ENCODE measurements around the gene ABLIM1. TPM values are rescaled to one million over a fixed set of nuclear protein-coding genes. Genes with fewer than 3 reads are reported as not detected.

Gene ABLIM1
- total RNA-seq, 1 experiment from 2014 or later, result 89.4 TPM

DNA sequence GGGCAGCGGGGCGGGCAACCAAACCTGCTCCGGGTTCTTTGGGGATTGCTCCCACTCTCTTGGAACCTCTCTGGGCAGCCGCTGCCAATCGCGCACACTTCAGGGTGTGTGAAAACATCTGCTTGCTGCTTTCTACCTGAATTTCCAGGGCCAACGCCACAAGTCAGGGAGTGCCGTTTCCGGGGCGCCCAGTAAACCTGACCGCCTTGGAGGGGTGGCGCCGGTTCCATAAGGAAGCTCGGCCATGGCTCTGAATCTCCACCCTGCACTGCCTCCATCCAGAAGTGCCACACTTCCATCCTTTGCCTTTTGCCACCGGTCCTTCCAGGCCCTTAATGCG lies 253.1 kb downstream of the ABLIM1 start:
- intact Hi-C loops (cut with micrococcal nuclease; ENCODE audit: unreplicated experiment), result no loop called here
- Mint-ChIP-seq H3K9me3 (ENCODE audit: low read depth, unreplicated experiment) (no peaks in the 10 kb centered on the region), H3K36me3 (ENCODE audit: insufficient read depth, unreplicated experiment) (peaks cover 9% of the 10 kb centered on the region), H3K4me3 (ENCODE audit: low read depth, unreplicated experiment) (peak overlapping the region; percentile 79), H3K27me3 (ENCODE audit: unreplicated experiment) (peaks cover 56% of the 10 kb centered on the region), H3K4me1 (ENCODE audit: low read depth, unreplicated experiment) (peaks cover 32% of the 10 kb centered on the region), H3K27ac (ENCODE audit: unreplicated experiment) (no peak overlapping the region)
- CTCF ChIA-PET, result no interaction called here
- TF ChIP-seq, protein P1, sequence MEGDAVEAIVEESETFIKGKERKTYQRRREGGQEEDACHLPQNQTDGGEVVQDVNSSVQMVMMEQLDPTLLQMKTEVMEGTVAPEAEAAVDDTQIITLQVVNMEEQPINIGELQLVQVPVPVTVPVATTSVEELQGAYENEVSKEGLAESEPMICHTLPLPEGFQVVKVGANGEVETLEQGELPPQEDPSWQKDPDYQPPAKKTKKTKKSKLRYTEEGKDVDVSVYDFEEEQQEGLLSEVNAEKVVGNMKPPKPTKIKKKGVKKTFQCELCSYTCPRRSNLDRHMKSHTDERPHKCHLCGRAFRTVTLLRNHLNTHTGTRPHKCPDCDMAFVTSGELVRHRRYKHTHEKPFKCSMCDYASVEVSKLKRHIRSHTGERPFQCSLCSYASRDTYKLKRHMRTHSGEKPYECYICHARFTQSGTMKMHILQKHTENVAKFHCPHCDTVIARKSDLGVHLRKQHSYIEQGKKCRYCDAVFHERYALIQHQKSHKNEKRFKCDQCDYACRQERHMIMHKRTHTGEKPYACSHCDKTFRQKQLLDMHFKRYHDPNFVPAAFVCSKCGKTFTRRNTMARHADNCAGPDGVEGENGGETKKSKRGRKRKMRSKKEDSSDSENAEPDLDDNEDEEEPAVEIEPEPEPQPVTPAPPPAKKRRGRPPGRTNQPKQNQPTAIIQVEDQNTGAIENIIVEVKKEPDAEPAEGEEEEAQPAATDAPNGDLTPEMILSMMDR (IDR thresholded peaks at IDR 0.05; ENCODE audit: unreplicated experiment), result no peak
- DNase-seq, result no peak
- no TSS peak for BruUV-seq (replicated peaks)

- peak within 1 kb of the TSS; percentile 79 for H3K4me3 Mint-ChIP-seq (ENCODE audit: low read depth, unreplicated experiment)
- no peak within 1 kb of the TSS for H3K27ac Mint-ChIP-seq (ENCODE audit: unreplicated experiment)
- CTCF ChIA-PET, result no interaction called here
- intact Hi-C loops (cut with micrococcal nuclease; ENCODE audit: unreplicated experiment), result no loop called here
- TF ChIP-seq, protein P1 (IDR thresholded peaks at IDR 0.05; ENCODE audit: unreplicated experiment), result no peak
- H3K27me3 Mint-ChIP-seq (ENCODE audit: unreplicated experiment), result peaks cover 57% of the 10 kb centered on the region
- DNase-seq, result no peak
- peaks cover 9% of the 10 kb centered on the region for H3K36me3 Mint-ChIP-seq (ENCODE audit: insufficient read depth, unreplicated experiment)
- H3K9me3 Mint-ChIP-seq (ENCODE audit: low read depth, unreplicated experiment), result no peaks in the 10 kb centered on the region
- no TSS peak for BruUV-seq (replicated peaks)
- peaks cover 31% of the 10 kb centered on the region for H3K4me1 Mint-ChIP-seq (ENCODE audit: low read depth, unreplicated experiment)
Measured at GRCh38 chr10:114404171-114405010, 253.7 kb downstream of the ABLIM1 start, which contains the start of gene AFAP1L2. Gene AFAP1L2, minus strand, starts transcription at chr10:114404502. Its CDS starts 47 bp downstream, at chr10:114404455.

GRCh38 chr10:114403541-114404161 lies 254.4 kb downstream of the ABLIM1 start:
- intact Hi-C loops (cut with micrococcal nuclease; ENCODE audit: unreplicated experiment), result no loop called here
- BruUV-seq (replicated peaks), result no TSS peak
- Mint-ChIP-seq H3K27me3 (ENCODE audit: unreplicated experiment) (peaks cover 64% of the 10 kb centered on the region), H3K27ac (ENCODE audit: unreplicated experiment) (no peak overlapping the region), H3K4me1 (ENCODE audit: low read depth, unreplicated experiment) (peaks cover 23% of the 10 kb centered on the region), H3K9me3 (ENCODE audit: low read depth, unreplicated experiment) (no peaks in the 10 kb centered on the region), H3K36me3 (ENCODE audit: insufficient read depth, unreplicated experiment) (peaks cover 9% of the 10 kb centered on the region), H3K4me3 (ENCODE audit: low read depth, unreplicated experiment) (peak overlapping the region; percentile 79)
- DNase-seq, result no peak
- TF ChIP-seq, protein P1 (IDR thresholded peaks at IDR 0.05; ENCODE audit: unreplicated experiment), result no peak
- CTCF ChIA-PET, result interaction anchor here (0.6 to 0.9 kb wide), 3 partner anchors 56 to 462 kb away, joined by 3 to 5 read pairs (median 3); no protein-coding TSS in a partner anchor

GRCh38 chr10:114402871-114403540 lies 255.1 kb downstream of the ABLIM1 start:
- CTCF ChIA-PET, result interaction anchor here (0.6 to 0.9 kb wide), 3 partner anchors 56 to 463 kb away, joined by 3 to 5 read pairs (median 3); no protein-coding TSS in a partner anchor
- H3K4me1 Mint-ChIP-seq (ENCODE audit: low read depth, unreplicated experiment), result peaks cover 17% of the 10 kb centered on the region
- H3K4me3 Mint-ChIP-seq (ENCODE audit: low read depth, unreplicated experiment), result peak overlapping the region; percentile 79
- peaks cover 9% of the 10 kb centered on the region for H3K36me3 Mint-ChIP-seq (ENCODE audit: insufficient read depth, unreplicated experiment)
- H3K27ac Mint-ChIP-seq (ENCODE audit: unreplicated experiment), result no peak overlapping the region
- no peaks in the 10 kb centered on the region for H3K9me3 Mint-ChIP-seq (ENCODE audit: low read depth, unreplicated experiment)
- H3K27me3 Mint-ChIP-seq (ENCODE audit: unreplicated experiment), result peaks cover 70% of the 10 kb centered on the region
- no peak for DNase-seq
- no TSS peak for BruUV-seq (replicated peaks)
- TF ChIP-seq, protein P1 (IDR thresholded peaks at IDR 0.05; ENCODE audit: unreplicated experiment), result no peak
- intact Hi-C loops (cut with micrococcal nuclease; ENCODE audit: unreplicated experiment), result no loop called here
